Stimulated activated CD8-positive, alpha-beta memory T cell treated with anti-CD3 and anti-CD28 coated beads, Interleukin-12 subunit alpha, Interleukin-12 subunit beta, amount 100 ng/mL, for 24 hours (primary cell): ENCODE measurements around the gene VAPB.

Experiments used
- DNase-seq: peaks from one replicate; pipeline ENCODE4 v3.0.0-alpha.2; 2020; ENCODE audit errors: extremely low read depth

VAPB gene

GRCh38 chr20:58377766-58378401 is 11.1 kb upstream of the VAPB start:
- no peak for DNase-seq

- no peak for DNase-seq
Observed at GRCh38 chr20:58378704-58379103, 10.3 kb upstream of the VAPB start.

- no peak for DNase-seq
Observed at GRCh38 chr20:58381627-58382026, 7.4 kb upstream of the VAPB start.

- no peak for DNase-seq
Observed at GRCh38 chr20:58382096-58382495, 6.9 kb upstream of the VAPB start.

GRCh38 chr20:58384821-58385220 is 4.2 kb upstream of the VAPB start:
- DNase-seq, result no peak

GRCh38 chr20:58388028-58388601 is 914 bp upstream of the VAPB start:
- no peak for DNase-seq

- no peak for DNase-seq
Observed at GRCh38 chr20:58389324-58389967, 417 bp downstream of the VAPB start.

GRCh38 chr20:58389968-58390658 is 1.1 kb downstream of the VAPB start:
- no peak for DNase-seq

GRCh38 chr20:58390659-58391035 is 1.6 kb downstream of the VAPB start:
- no peak for DNase-seq

- no peak for DNase-seq
Observed at GRCh38 chr20:58392286-58392685, 3.3 kb downstream of the VAPB start.

GRCh38 chr20:58393299-58393698 is 4.3 kb downstream of the VAPB start:
- DNase-seq, result no peak

- no peak for DNase-seq
Observed at GRCh38 chr20:58394801-58395200, 5.8 kb downstream of the VAPB start.

- no peak for DNase-seq
Observed at GRCh38 chr20:58395604-58396003, 6.6 kb downstream of the VAPB start.

- DNase-seq, result no peak
Observed at GRCh38 chr20:58397429-58397828, 8.4 kb downstream of the VAPB start.

- DNase-seq, result no peak
Observed at GRCh38 chr20:58398254-58398653, 9.2 kb downstream of the VAPB start.

- no peak for DNase-seq
Observed at GRCh38 chr20:58399926-58400325, 10.9 kb downstream of the VAPB start.

GRCh38 chr20:58401162-58401561 is 12.1 kb downstream of the VAPB start:
- DNase-seq, result no peak

GRCh38 chr20:58402305-58402704 is 13.3 kb downstream of the VAPB start:
- no peak for DNase-seq

- DNase-seq, result no peak
Observed at GRCh38 chr20:58402827-58403226, 13.8 kb downstream of the VAPB start.

- no peak for DNase-seq
Observed at GRCh38 chr20:58403272-58403671, 14.2 kb downstream of the VAPB start.

- no peak for DNase-seq
Observed at GRCh38 chr20:58405504-58406291, 16.7 kb downstream of the VAPB start.

- no peak for DNase-seq
Observed at GRCh38 chr20:58406422-58407001, 17.5 kb downstream of the VAPB start.
